ENCODE results near the gene STAB2. TPM values are rescaled to one million over a fixed set of nuclear protein-coding genes. Genes with fewer than 3 reads are reported as not detected.

The STAB2 gene
- polyA plus RNA-seq, 3 donors: not detected

GRCh38 chr12:103634732-103635131 is 47.7 kb downstream of the STAB2 start:
- Mint-ChIP-seq H3K4me1 (no peaks in the 10 kb centered on the region), H3K27ac (no peak overlapping the region), H3K9me3 (peaks cover 0 to 3% (median 1%) of the 10 kb centered on the region in 7 donors), H3K27me3 (ENCODE audit: low read depth in 3 of 3) (peaks cover 3 to 7% (median 7%) of the 10 kb centered on the region in 3 donors), H3K4me3 (no peak overlapping the region), H3K36me3 (no peaks in the 10 kb centered on the region)
- no peak overlapping the region for H3K4me3 ChIP-seq (replicated peaks in 1 of 3; ENCODE audit: low read depth in 2 of 3, low read length in 3 of 3)
- H3K4me2 ChIP-seq (replicated peaks; ENCODE audit: extremely low read depth, low read length, poor library complexity, severe bottlenecking): no peak overlapping the region
- no peak overlapping the region for H2AFZ ChIP-seq (ENCODE audit: insufficient read depth, low read depth, low read length, poor library complexity, severe bottlenecking)
- H3K4me1 ChIP-seq (ENCODE audit: control insufficient read depth in 1 of 2, insufficient read depth in 2 of 2, low read length in 2 of 2): no peaks in the 10 kb centered on the region
- WGBS (ENCODE audit: insufficient coverage): no CpG with 5 or more reads among the region's 4 CpGs
- H3K27ac ChIP-seq (ENCODE audit: low read depth in 1 of 2, low read length in 2 of 2): no peak overlapping the region
- peaks cover 0 to 4% of the 10 kb centered on the region in 2 donors for H3K9me3 ChIP-seq (replicated peaks in 1 of 2; ENCODE audit: control insufficient read depth in 1 of 2, insufficient read depth in 1 of 2, low read length in 2 of 2)
- H3K9ac ChIP-seq (ENCODE audit: insufficient read depth, low read length, poor library complexity, severe bottlenecking): no peak overlapping the region
- DNase-seq: no peak
- intact Hi-C loops (cut with micrococcal nuclease): no loop called here
- no peaks in the 10 kb centered on the region for H4K20me1 ChIP-seq (ENCODE audit: insufficient read depth, low read length)
- no peak for TF ChIP-seq CTCF (IDR thresholded peaks at IDR 0.05)
- H3K79me2 ChIP-seq (ENCODE audit: insufficient read depth, low read length): no peaks in the 10 kb centered on the region
- peaks cover 0 to 2% of the 10 kb centered on the region in 2 donors for H3K27me3 ChIP-seq (ENCODE audit: control insufficient read depth in 2 of 2, insufficient read depth in 2 of 2, low read length in 2 of 2)
- H3K36me3 ChIP-seq (replicated peaks in 1 of 2; ENCODE audit: control insufficient read depth in 1 of 2, insufficient read depth in 2 of 2, low read length in 2 of 2): no peaks in the 10 kb centered on the region

- Mint-ChIP-seq H3K36me3 (no peaks in the 10 kb centered on the region), H3K9me3 (peaks cover 0 to 6% (median 2%) of the 10 kb centered on the region in 7 donors), H3K4me3 (no peak overlapping the region), H3K27me3 (ENCODE audit: low read depth in 3 of 3) (peaks cover 3 to 7% (median 7%) of the 10 kb centered on the region in 3 donors), H3K27ac (no peak overlapping the region), H3K4me1 (no peaks in the 10 kb centered on the region)
- no peak overlapping the region for H2AFZ ChIP-seq (ENCODE audit: insufficient read depth, low read depth, low read length, poor library complexity, severe bottlenecking)
- no peak overlapping the region for H3K4me2 ChIP-seq (replicated peaks; ENCODE audit: extremely low read depth, low read length, poor library complexity, severe bottlenecking)
- no peak overlapping the region for H3K9ac ChIP-seq (ENCODE audit: insufficient read depth, low read length, poor library complexity, severe bottlenecking)
- H3K36me3 ChIP-seq (replicated peaks in 1 of 2; ENCODE audit: control insufficient read depth in 1 of 2, insufficient read depth in 2 of 2, low read length in 2 of 2): no peaks in the 10 kb centered on the region
- H3K27ac ChIP-seq (ENCODE audit: low read depth in 1 of 2, low read length in 2 of 2): no peak overlapping the region
- no peaks in the 10 kb centered on the region for H3K79me2 ChIP-seq (ENCODE audit: insufficient read depth, low read length)
- peaks cover 0 to 4% of the 10 kb centered on the region in 2 donors for H3K9me3 ChIP-seq (replicated peaks in 1 of 2; ENCODE audit: control insufficient read depth in 1 of 2, insufficient read depth in 1 of 2, low read length in 2 of 2)
- TF ChIP-seq CTCF (IDR thresholded peaks at IDR 0.05): no peak
- H3K4me3 ChIP-seq (replicated peaks in 1 of 3; ENCODE audit: low read depth in 2 of 3, low read length in 3 of 3): no peak overlapping the region
- no peak for DNase-seq
- H4K20me1 ChIP-seq (ENCODE audit: insufficient read depth, low read length): no peaks in the 10 kb centered on the region
- WGBS (ENCODE audit: insufficient coverage): 95% methylated on average over 3 of the region's 4 CpGs
- no peaks in the 10 kb centered on the region for H3K4me1 ChIP-seq (ENCODE audit: control insufficient read depth in 1 of 2, insufficient read depth in 2 of 2, low read length in 2 of 2)
- peaks cover 0 to 2% of the 10 kb centered on the region in 2 donors for H3K27me3 ChIP-seq (ENCODE audit: control insufficient read depth in 2 of 2, insufficient read depth in 2 of 2, low read length in 2 of 2)
- intact Hi-C loops (cut with micrococcal nuclease): no loop called here
Measured at GRCh38 chr12:103635419-103635818, 48.3 kb downstream of the STAB2 start.

All from CD14-positive monocyte (primary cell).